Mammary epithelial cell (primary cell): Measurements from ENCODE around the gene ZAR1L.

Experiments used
- CTCF ChIP-seq, 2 donors: IDR thresholded peaks in 1 of 2; conservative IDR thresholded peaks in 1 of 2; 2 replicates each; pipeline ENCODE4 v1.5.1; 2011 to 2012; ENCODE audit warnings: inconsistent platforms in 2 of 2, low read length in 2 of 2, mild to moderate bottlenecking in 2 of 2, control low read depth in 1 of 2, low read depth in 1 of 2; ENCODE audit not compliant: insufficient read depth in 1 of 2; ENCODE audit errors: extremely low read depth in 1 of 2
- EZH2 ChIP-seq: IDR thresholded peaks from 2 replicates; pipeline ENCODE4 v1.6.1; 2012; ENCODE audit warnings: low read length, inconsistent platforms, borderline replicate concordance

DNA sequence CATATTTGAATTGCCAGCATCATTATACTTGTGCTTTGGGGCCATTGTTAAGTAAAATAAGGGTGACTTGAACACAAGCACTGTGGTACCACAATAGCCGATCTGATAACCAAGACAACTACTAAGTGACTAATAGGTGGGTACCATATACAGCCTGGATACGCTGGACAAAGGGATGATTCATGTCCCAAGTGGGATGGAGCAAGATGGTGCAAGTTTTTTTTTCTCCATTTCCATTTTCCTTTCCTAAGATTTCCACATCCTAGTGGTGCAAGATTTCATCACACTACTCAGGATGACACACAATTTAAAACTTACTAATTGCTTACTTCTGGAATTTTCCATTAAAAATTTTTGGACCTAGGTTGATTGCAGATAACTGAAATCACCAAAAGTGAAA is 15.3 kb upstream of the ZAR1L start:
- TF ChIP-seq CTCF (conservative IDR thresholded peaks at IDR 0.05 in 1 of 2, IDR thresholded peaks at IDR 0.05 in 1 of 2; ENCODE audit: extremely low read depth in 1 of 2, insufficient read depth in 1 of 2, low read depth in 1 of 2, low read length in 2 of 2) (no peak), EZH2 (no peak)
